BE2C (cell line): ENCODE results near the gene EEFSEC.

ENCODE experiments used
- DNase-seq: peaks from one replicate; pipeline ENCODE4 v3.0.0-alpha.2; 2020
- H3K27me3 ChIP-seq: fragments of 250-450 bp; sonication (Bioruptor Pico); 2 replicates; pipeline ENCODE4 v1.5.1; 2020; ENCODE audit warnings: mild to moderate bottlenecking
- H3K36me3 ChIP-seq: fragments of 250-450 bp; sonication (Bioruptor Pico); 2 replicates; pipeline ENCODE4 v1.5.1; 2020; ENCODE audit warnings: mild to moderate bottlenecking
- H3K4me1 ChIP-seq: fragments of 250-450 bp; sonication (Bioruptor Pico); 2 replicates; pipeline ENCODE4 v1.5.1; 2020
- H3K4me3 ChIP-seq: 2 replicates; pipeline ENCODE4 v1.5.1; 2011; ENCODE audit warnings: low read depth, low read length
- H3K9me3 ChIP-seq: fragments of 250-450 bp; sonication (Bioruptor Pico); 2 replicates; pipeline ENCODE4 v1.5.1; 2020
- CTCF ChIP-seq: IDR thresholded peaks from 2 replicates; pipeline ENCODE4 v1.5.1; 2012; ENCODE audit warnings: mild to moderate bottlenecking, low read depth, low read length

The EEFSEC gene

DNA sequence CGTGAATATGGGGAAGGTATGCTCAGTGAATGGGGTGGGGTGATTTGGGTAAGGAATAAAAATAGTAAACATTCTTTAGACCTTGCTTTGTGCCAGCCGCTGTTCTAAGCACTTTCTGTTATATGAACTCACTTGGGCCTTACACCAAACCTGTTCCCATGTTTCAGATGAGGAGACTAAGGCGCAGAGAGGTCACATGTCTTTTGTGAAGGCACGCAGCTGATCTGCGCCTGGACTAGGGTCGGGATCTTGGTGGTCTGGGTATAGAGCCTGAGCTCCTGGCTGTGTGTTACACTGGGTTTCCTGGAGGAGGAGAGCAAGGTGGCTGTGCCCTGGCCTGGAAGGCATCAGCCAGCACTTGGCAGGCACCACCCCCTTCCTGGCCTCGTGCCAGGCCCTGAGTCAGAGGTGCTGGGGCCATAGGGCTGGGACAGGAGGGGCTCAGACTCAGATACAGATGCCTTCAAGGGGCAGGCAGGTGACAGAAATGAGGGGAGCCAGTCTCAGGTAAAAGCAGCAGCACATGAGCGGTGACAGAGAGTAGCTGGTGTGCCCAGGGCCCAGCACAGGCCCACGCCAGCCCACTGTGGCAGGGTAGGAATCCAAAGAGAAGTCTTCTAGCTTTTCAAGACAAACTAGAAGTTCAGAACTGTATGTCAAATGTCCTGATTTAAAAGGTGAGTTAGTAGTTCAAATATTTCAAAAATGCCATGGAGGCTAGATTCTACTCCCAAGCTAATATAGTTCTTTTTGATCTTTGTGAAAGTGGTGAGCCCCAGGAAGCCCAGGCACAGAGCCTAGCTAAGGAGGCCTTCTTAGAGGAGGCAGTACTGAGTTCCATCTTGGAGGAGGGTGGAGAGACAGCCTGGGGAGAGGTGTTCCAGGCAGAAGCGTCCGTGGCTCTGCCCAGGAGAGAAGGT lies 230.3 kb downstream of the EEFSEC start:
- Histone ChIP-seq H3K4me1 (peaks cover 26% of the 10 kb centered on the region), H3K36me3 (no peaks in the 10 kb centered on the region), H3K27me3 (no peaks in the 10 kb centered on the region), H3K4me3 (no peak overlapping the region), H3K9me3 (no peaks in the 10 kb centered on the region)
- peak; percentile 95 for DNase-seq
- TF ChIP-seq CTCF, result no peak

GRCh38 chr3:128385080-128385832 lies 232.0 kb downstream of the EEFSEC start:
- no peak for TF ChIP-seq CTCF
- Histone ChIP-seq H3K27me3 (no peaks in the 10 kb centered on the region), H3K36me3 (no peaks in the 10 kb centered on the region), H3K9me3 (no peaks in the 10 kb centered on the region), H3K4me1 (peaks cover 26% of the 10 kb centered on the region), H3K4me3 (no peak overlapping the region)
- DNase-seq, result no peak

- Histone ChIP-seq H3K4me1 (peaks cover 16% of the 10 kb centered on the region), H3K27me3 (no peaks in the 10 kb centered on the region), H3K9me3 (no peaks in the 10 kb centered on the region), H3K4me3 (no peak overlapping the region), H3K36me3 (no peaks in the 10 kb centered on the region; the same call in 1 of the 2 replicates)
- DNase-seq, result no peak
- no peak for TF ChIP-seq CTCF
Observed at GRCh38 chr3:128388932-128389331, 235.7 kb downstream of the EEFSEC start.

GRCh38 chr3:128390867-128391266 lies 237.6 kb downstream of the EEFSEC start:
- no peak overlapping the region for H3K4me3 ChIP-seq
- TF ChIP-seq CTCF, result no peak
- H3K27me3 ChIP-seq, result no peaks in the 10 kb centered on the region
- no peaks in the 10 kb centered on the region for H3K9me3 ChIP-seq
- no peak for DNase-seq
- H3K36me3 ChIP-seq, result no peaks in the 10 kb centered on the region; the same call in 1 of the 2 replicates
- H3K4me1 ChIP-seq, result peaks cover 18% of the 10 kb centered on the region

- H3K9me3 ChIP-seq, result no peaks in the 10 kb centered on the region
- H3K4me1 ChIP-seq, result peaks cover 30% of the 10 kb centered on the region
- TF ChIP-seq CTCF, result no peak
- no peaks in the 10 kb centered on the region; the same call in 1 of the 2 replicates for H3K36me3 ChIP-seq
- no peak overlapping the region for H3K4me3 ChIP-seq
- DNase-seq, result no peak
- H3K27me3 ChIP-seq, result no peaks in the 10 kb centered on the region
Observed at GRCh38 chr3:128392021-128392420, 238.7 kb downstream of the EEFSEC start.
